ENCODE data around the gene ARHGEF3. TPM values are rescaled to one million over a fixed set of nuclear protein-coding genes. Genes with fewer than 3 reads are reported as not detected.
A peak's percentile ranks its signal among the peaks of the same experiment; 100 is the strongest.

The ARHGEF3 gene
- total and polyA plus RNA-seq, 4 donors = 18.6 to 25.9 (median 24.1) TPM

- H3K4me3 ChIP-seq (ENCODE audit: low read depth, low read length) = no peak overlapping the region
- no peaks in the 10 kb centered on the region for H3K36me3 ChIP-seq (ENCODE audit: control insufficient read depth, insufficient read depth, low read length)
- peaks cover 4% of the 10 kb centered on the region for H3K4me1 ChIP-seq (ENCODE audit: control insufficient read depth, insufficient read depth, low read length)
- WGBS (ENCODE audit: insufficient coverage) = 86% methylated on average over 1 of the region's 5 CpGs
- H3K9me3 ChIP-seq (ENCODE audit: control insufficient read depth, insufficient read depth, low read length) = no peaks in the 10 kb centered on the region
- no peak overlapping the region for H3K27ac ChIP-seq (ENCODE audit: low read depth, low read length)
- H3K27me3 ChIP-seq (ENCODE audit: control insufficient read depth, insufficient read depth, low read length) = no peaks in the 10 kb centered on the region
- peak in 1 of 6 donors; percentile 40 for DNase-seq (ENCODE audit: low read depth in 4 of 6, low spot score in 6 of 6)
These were observed 9.9 kb upstream of the ARHGEF3 start for GRCh38 chr3:56811546-56812202.

- Histone ChIP-seq H3K36me3 (ENCODE audit: control insufficient read depth, insufficient read depth, low read length) (no peaks in the 10 kb centered on the region), H3K4me3 (ENCODE audit: low read depth, low read length) (no peak overlapping the region), H3K9me3 (ENCODE audit: control insufficient read depth, insufficient read depth, low read length) (no peaks in the 10 kb centered on the region), H3K27me3 (ENCODE audit: control insufficient read depth, insufficient read depth, low read length) (no peaks in the 10 kb centered on the region), H3K4me1 (ENCODE audit: control insufficient read depth, insufficient read depth, low read length) (peaks cover 12% of the 10 kb centered on the region), H3K27ac (ENCODE audit: low read depth, low read length) (no peak overlapping the region)
- 78% methylated on average over 3 of the region's 6 CpGs for WGBS (ENCODE audit: insufficient coverage)
- peak in 2 of 6 donors; percentile 41 to 72 for DNase-seq (ENCODE audit: low read depth in 4 of 6, low spot score in 6 of 6)
These were observed 9.1 kb upstream of the ARHGEF3 start for GRCh38 chr3:56810577-56811545.

GRCh38 chr3:56806407-56806806 lies 4.7 kb upstream of the ARHGEF3 start:
- peaks cover 28% of the 10 kb centered on the region for H3K4me1 ChIP-seq (ENCODE audit: control insufficient read depth, insufficient read depth, low read length)
- DNase-seq (ENCODE audit: low read depth in 4 of 6, low spot score in 6 of 6) = peak in 4 of 6 donors; percentile 57 to 93 (median 82)
- no peak overlapping the region for H3K4me3 ChIP-seq (ENCODE audit: low read depth, low read length)
- peak overlapping the region; percentile 85 for H3K27ac ChIP-seq (ENCODE audit: low read depth, low read length)
- no peaks in the 10 kb centered on the region for H3K36me3 ChIP-seq (ENCODE audit: control insufficient read depth, insufficient read depth, low read length)
- no peaks in the 10 kb centered on the region for H3K9me3 ChIP-seq (ENCODE audit: control insufficient read depth, insufficient read depth, low read length)
- H3K27me3 ChIP-seq (ENCODE audit: control insufficient read depth, insufficient read depth, low read length) = no peaks in the 10 kb centered on the region
- 37% methylated on average over 4 of the region's 5 CpGs for WGBS (ENCODE audit: insufficient coverage)

- no peaks in the 10 kb centered on the region for H3K27me3 ChIP-seq (ENCODE audit: control insufficient read depth, insufficient read depth, low read length)
- no peak overlapping the region for H3K27ac ChIP-seq (ENCODE audit: low read depth, low read length)
- peaks cover 39% of the 10 kb centered on the region for H3K4me1 ChIP-seq (ENCODE audit: control insufficient read depth, insufficient read depth, low read length)
- WGBS (ENCODE audit: insufficient coverage) = no CpG with 5 or more reads among the region's 1 CpG
- no peaks in the 10 kb centered on the region for H3K9me3 ChIP-seq (ENCODE audit: control insufficient read depth, insufficient read depth, low read length)
- H3K4me3 ChIP-seq (ENCODE audit: low read depth, low read length) = no peak overlapping the region
- no peaks in the 10 kb centered on the region for H3K36me3 ChIP-seq (ENCODE audit: control insufficient read depth, insufficient read depth, low read length)
- no peak for DNase-seq (ENCODE audit: low read depth in 4 of 6, low spot score in 6 of 6)
These were observed 1.0 kb upstream of the ARHGEF3 start for GRCh38 chr3:56802790-56803189.

GRCh38 chr3:56802378-56802745 lies 613 bp upstream of the ARHGEF3 start:
- Histone ChIP-seq H3K4me3 (ENCODE audit: low read depth, low read length) (peak overlapping the region; percentile 58), H3K4me1 (ENCODE audit: control insufficient read depth, insufficient read depth, low read length) (peaks cover 39% of the 10 kb centered on the region), H3K27me3 (ENCODE audit: control insufficient read depth, insufficient read depth, low read length) (no peaks in the 10 kb centered on the region), H3K27ac (ENCODE audit: low read depth, low read length) (no peak overlapping the region), H3K36me3 (ENCODE audit: control insufficient read depth, insufficient read depth, low read length) (no peaks in the 10 kb centered on the region), H3K9me3 (ENCODE audit: control insufficient read depth, insufficient read depth, low read length) (no peaks in the 10 kb centered on the region)
- 81% methylated on average over 6 of the region's 8 CpGs for WGBS (ENCODE audit: insufficient coverage)
- DNase-seq (ENCODE audit: low read depth in 4 of 6, low spot score in 6 of 6) = no peak

GRCh38 chr3:56800832-56801661 lies 702 bp downstream of the ARHGEF3 start:
- WGBS (ENCODE audit: insufficient coverage) = 38% methylated on average over 18 of the region's 19 CpGs
- Histone ChIP-seq H3K27me3 (ENCODE audit: control insufficient read depth, insufficient read depth, low read length) (no peaks in the 10 kb centered on the region), H3K4me1 (ENCODE audit: control insufficient read depth, insufficient read depth, low read length) (peaks cover 29% of the 10 kb centered on the region), H3K4me3 (ENCODE audit: low read depth, low read length) (peak overlapping the region; percentile 58), H3K27ac (ENCODE audit: low read depth, low read length) (no peak overlapping the region), H3K36me3 (ENCODE audit: control insufficient read depth, insufficient read depth, low read length) (no peaks in the 10 kb centered on the region), H3K9me3 (ENCODE audit: control insufficient read depth, insufficient read depth, low read length) (no peaks in the 10 kb centered on the region)
- DNase-seq (ENCODE audit: low read depth in 4 of 6, low spot score in 6 of 6) = peak in 2 of 6 donors; percentile 59 to 69

- peak in 2 of 6 donors; percentile 39 to 55 for DNase-seq (ENCODE audit: low read depth in 4 of 6, low spot score in 6 of 6)
- no peaks in the 10 kb centered on the region for H3K9me3 ChIP-seq (ENCODE audit: control insufficient read depth, insufficient read depth, low read length)
- 67% methylated on average over 9 of the region's 10 CpGs for WGBS (ENCODE audit: insufficient coverage)
These were observed 1.5 kb downstream of the ARHGEF3 start for GRCh38 chr3:56800130-56800831.

GRCh38 chr3:56799251-56799882 lies 2.4 kb downstream of the ARHGEF3 start:
- H3K9me3 ChIP-seq (ENCODE audit: control insufficient read depth, insufficient read depth, low read length) = no peaks in the 10 kb centered on the region
- H3K4me1 ChIP-seq (ENCODE audit: control insufficient read depth, insufficient read depth, low read length) = peaks cover 18% of the 10 kb centered on the region
- H3K4me3 ChIP-seq (ENCODE audit: low read depth, low read length) = peak overlapping the region; percentile 31
- no peaks in the 10 kb centered on the region for H3K27me3 ChIP-seq (ENCODE audit: control insufficient read depth, insufficient read depth, low read length)
- no peak overlapping the region for H3K27ac ChIP-seq (ENCODE audit: low read depth, low read length)
- DNase-seq (ENCODE audit: low read depth in 4 of 6, low spot score in 6 of 6) = peak in 3 of 6 donors; percentile 73 to 95 (median 91)
- WGBS (ENCODE audit: insufficient coverage) = 22% methylated on average over 3 of the region's 7 CpGs
- H3K36me3 ChIP-seq (ENCODE audit: control insufficient read depth, insufficient read depth, low read length) = no peaks in the 10 kb centered on the region

More at GRCh38 chr3:56800130-56800831, 1.5 kb downstream of the ARHGEF3 start:
- Histone ChIP-seq H3K36me3 (ENCODE audit: control insufficient read depth, insufficient read depth, low read length) (no peaks in the 10 kb centered on the region), H3K27me3 (ENCODE audit: control insufficient read depth, insufficient read depth, low read length) (no peaks in the 10 kb centered on the region), H3K4me3 (ENCODE audit: low read depth, low read length) (peak overlapping the region; percentile 58), H3K27ac (ENCODE audit: low read depth, low read length) (no peak overlapping the region), H3K4me1 (ENCODE audit: control insufficient read depth, insufficient read depth, low read length) (peaks cover 25% of the 10 kb centered on the region)

All from spinal cord (tissue), 10 donors.